OCI-LY1 (cell line): ENCODE data around the gene ABHD17A.

ENCODE experiments used
- EZH2 ChIP-seq: fragments of 200-600 bp; sonication (generic), shearing (Covaris generic); IDR thresholded peaks from 2 replicates; pipeline ENCODE4 v1.8.0; 2017; ENCODE audit warnings: borderline replicate concordance, mixed run types, mild to moderate bottlenecking, antibody characterized with exemption, low read length, moderate library complexity, mixed read lengths
- TF ChIP-seq, protein P1 (sequence below): fragments of 200-600 bp; sonication (generic), shearing (Covaris generic); IDR thresholded peaks from 2 replicates; pipeline ENCODE4 v1.5.1; 2017; ENCODE audit warnings: mild to moderate bottlenecking, antibody characterized with exemption, low read length, moderate library complexity, mixed read lengths

- TF ChIP-seq, protein P1, sequence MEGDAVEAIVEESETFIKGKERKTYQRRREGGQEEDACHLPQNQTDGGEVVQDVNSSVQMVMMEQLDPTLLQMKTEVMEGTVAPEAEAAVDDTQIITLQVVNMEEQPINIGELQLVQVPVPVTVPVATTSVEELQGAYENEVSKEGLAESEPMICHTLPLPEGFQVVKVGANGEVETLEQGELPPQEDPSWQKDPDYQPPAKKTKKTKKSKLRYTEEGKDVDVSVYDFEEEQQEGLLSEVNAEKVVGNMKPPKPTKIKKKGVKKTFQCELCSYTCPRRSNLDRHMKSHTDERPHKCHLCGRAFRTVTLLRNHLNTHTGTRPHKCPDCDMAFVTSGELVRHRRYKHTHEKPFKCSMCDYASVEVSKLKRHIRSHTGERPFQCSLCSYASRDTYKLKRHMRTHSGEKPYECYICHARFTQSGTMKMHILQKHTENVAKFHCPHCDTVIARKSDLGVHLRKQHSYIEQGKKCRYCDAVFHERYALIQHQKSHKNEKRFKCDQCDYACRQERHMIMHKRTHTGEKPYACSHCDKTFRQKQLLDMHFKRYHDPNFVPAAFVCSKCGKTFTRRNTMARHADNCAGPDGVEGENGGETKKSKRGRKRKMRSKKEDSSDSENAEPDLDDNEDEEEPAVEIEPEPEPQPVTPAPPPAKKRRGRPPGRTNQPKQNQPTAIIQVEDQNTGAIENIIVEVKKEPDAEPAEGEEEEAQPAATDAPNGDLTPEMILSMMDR: no peak
- no peak for TF ChIP-seq EZH2
These were observed 54.3 kb downstream of the ABHD17A start for GRCh38 chr19:1830978-1831377.
